CD4-positive, alpha-beta T cell (primary cell): ENCODE measurements around the gene NEURL3. TPM values are rescaled to one million over a fixed set of nuclear protein-coding genes. Genes with fewer than 3 reads are reported as not detected.

Experiments
- ATAC-seq: fragments of 200-7000 bp; cut with Tn5 transposase; one replicate; pipeline ENCODE4 v1.10.0; 2022; ENCODE audit warnings: mild to moderate bottlenecking; ENCODE audit not compliant: poor library complexity
- CTCF ChIA-PET: fragments of 350-600 bp; sonication (Branson Sonifier 250); formaldehyde crosslinking; loops from one replicate; lab custom pipeline; 2021; ENCODE audit warnings: antibody characterized with exemption, inconsistent platforms; lab: Charles Lee
- POLR2A ChIA-PET: fragments of 350-600 bp; sonication (Branson Sonifier 250); formaldehyde crosslinking; loops from one replicate; lab custom pipeline; 2021; ENCODE audit warnings: antibody characterized with exemption, inconsistent platforms; lab: Charles Lee
- DNase-seq, 14 experiments: peaks; one replicate each; pipeline ENCODE4 v3.0.0-alpha.2; 2013 to 2020; ENCODE audit warnings: mixed read lengths in 2 of 14
- H3K27ac ChIP-seq, 2 donors: one replicate each; pipeline versions ENCODE4 v1.5.1 to v1.7.0; 2013; ENCODE audit warnings: low read length in 2 of 2, low read depth in 1 of 2, mild to moderate bottlenecking in 1 of 2
- H3K27me3 ChIP-seq, 2 experiments: 1 replicate in 1 of 2; 2 replicates in 1 of 2; pipeline versions ENCODE4 v1.6.1 to v1.7.0; 2013; ENCODE audit warnings: low read length in 2 of 2, control low read depth in 1 of 2, mild to moderate bottlenecking in 1 of 2, moderate library complexity in 1 of 2; ENCODE audit not compliant: insufficient read depth in 2 of 2, control insufficient read depth in 1 of 2
- H3K36me3 ChIP-seq: one replicate; pipeline ENCODE4 v1.6.1; 2013; ENCODE audit warnings: low read length, control low read depth; ENCODE audit not compliant: insufficient read depth
- H3K4me1 ChIP-seq: one replicate; pipeline ENCODE4 v1.6.1; 2013; ENCODE audit warnings: low read length, control low read depth; ENCODE audit not compliant: insufficient read depth
- H3K4me3 ChIP-seq: one replicate; pipeline ENCODE4 v1.5.1; 2013; ENCODE audit warnings: mild to moderate bottlenecking, low read length, moderate library complexity
- H3K9me3 ChIP-seq, 2 experiments: 1 replicate in 1 of 2; 2 replicates in 1 of 2; pipeline versions ENCODE4 v1.6.1 to v1.7.0; 2013; ENCODE audit warnings: low read length in 2 of 2, mild to moderate bottlenecking in 2 of 2, control low read depth in 1 of 2, moderate library complexity in 1 of 2; ENCODE audit not compliant: control insufficient read depth in 1 of 2, insufficient read depth in 1 of 2
- H3K27ac Mint-ChIP-seq: one replicate; pipeline ENCODE4 v1.8.0; 2020; ENCODE audit warnings: mixed read lengths
- H3K27me3 Mint-ChIP-seq: one replicate; pipeline ENCODE4 v1.8.0; 2021; ENCODE audit warnings: mixed read lengths
- H3K36me3 Mint-ChIP-seq: one replicate; pipeline ENCODE4 v1.8.0; 2021; ENCODE audit warnings: low read depth, mixed read lengths
- H3K4me1 Mint-ChIP-seq: one replicate; pipeline ENCODE4 v1.8.0; 2021; ENCODE audit warnings: low read depth, mixed read lengths
- H3K4me3 Mint-ChIP-seq: one replicate; pipeline ENCODE4 v1.8.0; 2020; ENCODE audit warnings: mild to moderate bottlenecking, mixed read lengths
- H3K9me3 Mint-ChIP-seq: one replicate; pipeline ENCODE4 v1.8.0; 2020; ENCODE audit warnings: mixed read lengths
- intact Hi-C, 2 experiments: fragments of 100-400 bp; cut with DNase I in 1 of 2; cut with micrococcal nuclease in 1 of 2; formaldehyde crosslinking; loops; one replicate each; pipeline versions ENCODE4 v1.15.1 to v1.9.0; 2023 to 2025; cut with DNase I, micrococcal nuclease
- total RNA-seq, 174 experiments: library from RNA in 2 of 174; stranded (reverse) in 2 of 174; gene quantifications; one replicate each; pipeline ENCODE4 v1.2.3 and lab custom pipeline; 2021 to 2026
- TF ChIP-seq, protein P1 (sequence below): fragments of 200-600 bp; IDR thresholded peaks from one replicate; pipeline ENCODE4 v1.8.0; 2022; ENCODE audit warnings: antibody characterized with exemption, mild to moderate bottlenecking

The NEURL3 gene
- total RNA-seq, 2 experiments from 2014 or later = not detected

GRCh38 chr2:96512341-96512740 lies 7.2 kb upstream of the NEURL3 start:
- ATAC-seq (no peak), DNase-seq (no peak)
- intact Hi-C loops = no loop called here
- TF ChIP-seq, protein P1, sequence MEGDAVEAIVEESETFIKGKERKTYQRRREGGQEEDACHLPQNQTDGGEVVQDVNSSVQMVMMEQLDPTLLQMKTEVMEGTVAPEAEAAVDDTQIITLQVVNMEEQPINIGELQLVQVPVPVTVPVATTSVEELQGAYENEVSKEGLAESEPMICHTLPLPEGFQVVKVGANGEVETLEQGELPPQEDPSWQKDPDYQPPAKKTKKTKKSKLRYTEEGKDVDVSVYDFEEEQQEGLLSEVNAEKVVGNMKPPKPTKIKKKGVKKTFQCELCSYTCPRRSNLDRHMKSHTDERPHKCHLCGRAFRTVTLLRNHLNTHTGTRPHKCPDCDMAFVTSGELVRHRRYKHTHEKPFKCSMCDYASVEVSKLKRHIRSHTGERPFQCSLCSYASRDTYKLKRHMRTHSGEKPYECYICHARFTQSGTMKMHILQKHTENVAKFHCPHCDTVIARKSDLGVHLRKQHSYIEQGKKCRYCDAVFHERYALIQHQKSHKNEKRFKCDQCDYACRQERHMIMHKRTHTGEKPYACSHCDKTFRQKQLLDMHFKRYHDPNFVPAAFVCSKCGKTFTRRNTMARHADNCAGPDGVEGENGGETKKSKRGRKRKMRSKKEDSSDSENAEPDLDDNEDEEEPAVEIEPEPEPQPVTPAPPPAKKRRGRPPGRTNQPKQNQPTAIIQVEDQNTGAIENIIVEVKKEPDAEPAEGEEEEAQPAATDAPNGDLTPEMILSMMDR = no peak
- Histone ChIP-seq H3K4me3 (no peak overlapping the region), H3K36me3 (no peaks in the 10 kb centered on the region), H3K27me3 (peaks cover 5 to 11% of the 10 kb centered on the region in 2 experiments), H3K4me1 (peaks cover 20% of the 10 kb centered on the region), H3K27ac (no peak overlapping the region), H3K9me3 (peaks cover 0 to 5% of the 10 kb centered on the region in 2 experiments)
- H3K4me3 Mint-ChIP-seq = no peak overlapping the region
- H3K4me1 Mint-ChIP-seq = peaks cover 18% of the 10 kb centered on the region
- H3K27ac Mint-ChIP-seq = no peak overlapping the region
- no peaks in the 10 kb centered on the region for H3K36me3 Mint-ChIP-seq
- peaks cover 22% of the 10 kb centered on the region for H3K27me3 Mint-ChIP-seq
- CTCF ChIA-PET = interaction anchor here (0.5 to 1.2 kb wide), 3 partner anchors 16 to 492 kb away, joined by 3 to 4 read pairs (median 3); no protein-coding TSS in a partner anchor
- no peaks in the 10 kb centered on the region for H3K9me3 Mint-ChIP-seq
- POLR2A ChIA-PET = interaction anchor here (2.7 kb wide), 1 partner anchor 26 kb away, joined by 16 read pairs; no protein-coding TSS in a partner anchor

- no peak overlapping the region for H3K27ac Mint-ChIP-seq
- H3K9me3 ChIP-seq = peaks cover 0 to 5% of the 10 kb centered on the region in 2 experiments
- no peaks in the 10 kb centered on the region for H3K36me3 ChIP-seq
- ChIA-PET POLR2A (interaction anchor here (2.7 kb wide), 1 partner anchor 27 kb away, joined by 16 read pairs; no protein-coding TSS in a partner anchor), CTCF (interaction anchor here (0.5 kb wide), 1 partner anchor 492 kb away, joined by 3 read pairs; no protein-coding TSS in a partner anchor)
- ATAC-seq (no peak), DNase-seq (no peak)
- intact Hi-C loops = no loop called here
- peaks cover 22% of the 10 kb centered on the region for H3K27me3 Mint-ChIP-seq
- TF ChIP-seq, protein P1 = no peak
- H3K4me1 ChIP-seq = peaks cover 20% of the 10 kb centered on the region
- H3K4me3 Mint-ChIP-seq = no peak overlapping the region
- H3K4me1 Mint-ChIP-seq = peaks cover 18% of the 10 kb centered on the region
- no peak overlapping the region for H3K27ac ChIP-seq
- no peak overlapping the region for H3K4me3 ChIP-seq
- H3K27me3 ChIP-seq = peaks cover 5 to 11% of the 10 kb centered on the region in 2 experiments
- H3K36me3 Mint-ChIP-seq = no peaks in the 10 kb centered on the region
- no peaks in the 10 kb centered on the region for H3K9me3 Mint-ChIP-seq
Observed at GRCh38 chr2:96511851-96512250, 6.7 kb upstream of the NEURL3 start.

- intact Hi-C loops = no loop called here
- CTCF ChIA-PET = no interaction called here
- no peak overlapping the region for H3K27ac Mint-ChIP-seq
- peaks cover 18% of the 10 kb centered on the region for H3K4me1 Mint-ChIP-seq
- H3K27me3 ChIP-seq = peaks cover 5 to 11% of the 10 kb centered on the region in 2 experiments
- no peaks in the 10 kb centered on the region for H3K36me3 ChIP-seq
- H3K9me3 Mint-ChIP-seq = no peaks in the 10 kb centered on the region
- ATAC-seq (no peak), DNase-seq (no peak)
- no peak overlapping the region for H3K4me3 Mint-ChIP-seq
- H3K9me3 ChIP-seq = no peaks in the 10 kb centered on the region
- no peaks in the 10 kb centered on the region for H3K36me3 Mint-ChIP-seq
- H3K27me3 Mint-ChIP-seq = peaks cover 22% of the 10 kb centered on the region
- H3K27ac ChIP-seq = no peak overlapping the region
- H3K4me3 ChIP-seq = no peak overlapping the region
- POLR2A ChIA-PET = interaction anchor here (2.7 kb wide), 1 partner anchor 28 kb away, joined by 16 read pairs; no protein-coding TSS in a partner anchor
- TF ChIP-seq, protein P1 = no peak
- H3K4me1 ChIP-seq = peaks cover 20% of the 10 kb centered on the region
Observed at GRCh38 chr2:96510931-96511595, 5.9 kb upstream of the NEURL3 start.
